ENCODE results near the gene TLE2.

DNA sequence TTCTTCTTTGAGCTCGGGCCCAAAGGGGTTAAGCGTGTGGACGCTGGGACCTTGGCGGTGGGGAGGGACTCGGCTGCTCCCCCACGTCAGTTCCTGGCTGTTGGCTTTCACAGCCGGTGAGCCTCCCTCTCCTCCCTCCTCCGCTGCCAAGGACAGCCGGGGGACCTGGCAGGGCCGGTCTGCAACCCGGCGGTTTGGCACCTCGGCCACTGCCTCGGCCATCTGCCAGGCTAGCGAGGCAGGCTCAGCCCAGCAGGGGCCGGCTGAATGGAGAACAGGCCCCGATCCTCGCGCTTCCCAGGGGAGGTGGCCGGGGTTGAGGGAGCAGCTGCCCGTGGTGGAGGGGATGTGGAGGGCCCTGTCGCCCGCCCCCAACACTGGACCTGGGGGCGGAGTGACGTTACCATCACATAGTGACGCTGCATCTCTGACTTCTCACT lies 28.2 kb upstream of the TLE2 start:
- TF ChIP-seq EP300 (IDR thresholded peaks at IDR 0.05; ENCODE audit: low read depth) (no peak), POLR2A (IDR thresholded peaks at IDR 0.05) (no peak), POLR2AphosphoS5 (IDR thresholded peaks at IDR 0.05) (peak; percentile 47 to 66 (median 50))
- TF ChIP-seq, protein P1, sequence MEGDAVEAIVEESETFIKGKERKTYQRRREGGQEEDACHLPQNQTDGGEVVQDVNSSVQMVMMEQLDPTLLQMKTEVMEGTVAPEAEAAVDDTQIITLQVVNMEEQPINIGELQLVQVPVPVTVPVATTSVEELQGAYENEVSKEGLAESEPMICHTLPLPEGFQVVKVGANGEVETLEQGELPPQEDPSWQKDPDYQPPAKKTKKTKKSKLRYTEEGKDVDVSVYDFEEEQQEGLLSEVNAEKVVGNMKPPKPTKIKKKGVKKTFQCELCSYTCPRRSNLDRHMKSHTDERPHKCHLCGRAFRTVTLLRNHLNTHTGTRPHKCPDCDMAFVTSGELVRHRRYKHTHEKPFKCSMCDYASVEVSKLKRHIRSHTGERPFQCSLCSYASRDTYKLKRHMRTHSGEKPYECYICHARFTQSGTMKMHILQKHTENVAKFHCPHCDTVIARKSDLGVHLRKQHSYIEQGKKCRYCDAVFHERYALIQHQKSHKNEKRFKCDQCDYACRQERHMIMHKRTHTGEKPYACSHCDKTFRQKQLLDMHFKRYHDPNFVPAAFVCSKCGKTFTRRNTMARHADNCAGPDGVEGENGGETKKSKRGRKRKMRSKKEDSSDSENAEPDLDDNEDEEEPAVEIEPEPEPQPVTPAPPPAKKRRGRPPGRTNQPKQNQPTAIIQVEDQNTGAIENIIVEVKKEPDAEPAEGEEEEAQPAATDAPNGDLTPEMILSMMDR (IDR thresholded peaks at IDR 0.05), result peak in 1 of 5 experiments; percentile 20

All from transverse colon (tissue), 4 donors.